Adipose tissue (tissue), 3 donors: ENCODE measurements around the gene ICAM4. TPM values are rescaled to one million over a fixed set of nuclear protein-coding genes. Genes with fewer than 3 reads are reported as not detected.
"Not testable (repeated sequence)": the region's sequence is repeated elsewhere in the genome, so short reads cannot be mapped to it uniquely, and the experiment has no call there.

ENCODE experiments used
- H3K27ac ChIP-seq: one replicate; pipeline ENCODE4 v1.5.1; 2013; ENCODE audit warnings: low read depth, low read length
- WGBS, 3 donors: extraction: QIAGEN DNeasy Blood & Tissue Kit; methylation state at CpG; one replicate each; pipeline ENCODE4 v1.1.7; 2013; 5-methylcytosine and 5-hydroxymethylcytosine counted together
- polyA plus RNA-seq, 3 donors: library from polyadenylated mRNA; stranded (reverse); fragments of 200-250 nt; gene quantifications; one replicate each; pipeline ENCODE4 v1.2.3, GENCODE V29; 2013
- donor health status: healthy with polysubstance abuse.
- donor health status: Bipolar disorder and iron deficiency.
- donor health status: healthy.

The ICAM4 gene
- 1 to 10 TPM in 2 of 3 donors, under 1 TPM in 1; 0.06 to 2.5 (median 2.5) TPM for polyA plus RNA-seq

GRCh38 chr19:10286803-10287737 lies at the start of gene ICAM4:
Gene ICAM4, plus strand, starts transcription at chr19:10286955. Its CDS starts 58 bp downstream, at chr19:10287013.
- WGBS, 3 donors: 2 to 5% (median 4%) methylated on average over 51 to 59 of the region's 59 CpGs
- no peak within 1 kb of the TSS for H3K27ac ChIP-seq

- 82 to 89% (median 83%) methylated on average over 5 to 6 of the region's 6 CpGs for WGBS, 3 donors
- H3K27ac ChIP-seq: no peak overlapping the region
These were observed 49.1 kb upstream of the ICAM4 start for GRCh38 chr19:10237702-10238101.

GRCh38 chr19:10238172-10238783 lies 48.5 kb upstream of the ICAM4 start:
- WGBS, 3 donors: 43 to 55% (median 49%) methylated on average over 12 of the region's 12 CpGs
- no peak overlapping the region for H3K27ac ChIP-seq

- WGBS, 3 donors: 92 to 97% (median 96%) methylated on average over 11 of the region's 11 CpGs
- H3K27ac ChIP-seq: not testable (repeated sequence)
These were observed 44.8 kb upstream of the ICAM4 start for GRCh38 chr19:10241826-10242449.

- 93 to 96% (median 94%) methylated on average over 7 of the region's 7 CpGs for WGBS, 3 donors
- no peak overlapping the region for H3K27ac ChIP-seq
These were observed 43.1 kb upstream of the ICAM4 start for GRCh38 chr19:10243606-10244005.

GRCh38 chr19:10245189-10245939 lies 41.4 kb upstream of the ICAM4 start:
- WGBS, 3 donors: 72 to 85% (median 82%) methylated on average over 9 of the region's 9 CpGs
- no peak overlapping the region for H3K27ac ChIP-seq

- no peak overlapping the region for H3K27ac ChIP-seq
- WGBS, 3 donors: 80 to 87% (median 86%) methylated on average over 6 of the region's 6 CpGs
These were observed 40.2 kb upstream of the ICAM4 start for GRCh38 chr19:10246511-10246910.

GRCh38 chr19:10251792-10252694 lies 34.7 kb upstream of the ICAM4 start, which contains the start of gene MRPL4:
Gene MRPL4, plus strand, starts transcription at chr19:10252214. Its CDS starts 40 bp downstream, at chr19:10252254.
- WGBS, 3 donors: 0 to 1% (median 1%) methylated on average over 60 to 77 of the region's 77 CpGs

GRCh38 chr19:10252707-10253106 lies 34.0 kb upstream of the ICAM4 start:
- H3K27ac ChIP-seq: no peak overlapping the region
- WGBS, 3 donors: 18 to 32% (median 29%) methylated on average over 8 of the region's 8 CpGs

More at GRCh38 chr19:10251792-10252694, 34.7 kb upstream of the ICAM4 start, which contains the start of gene MRPL4:
- H3K27ac ChIP-seq: no peak within 1 kb of the TSS

- H3K27ac ChIP-seq: no peak overlapping the region
- WGBS, 3 donors: 90 to 98% (median 94%) methylated on average over 3 of the region's 3 CpGs
These were observed 32.5 kb upstream of the ICAM4 start for GRCh38 chr19:10254244-10254643.

GRCh38 chr19:10255358-10255757 lies 31.4 kb upstream of the ICAM4 start:
- H3K27ac ChIP-seq: no peak overlapping the region
- WGBS, 3 donors: 89 to 97% (median 92%) methylated on average over 2 of the region's 2 CpGs

- WGBS, 3 donors: 83 to 95% (median 91%) methylated on average over 16 to 18 of the region's 18 CpGs
These were observed 30.2 kb upstream of the ICAM4 start for GRCh38 chr19:10256551-10256950.

GRCh38 chr19:10256970-10257615 lies 29.7 kb upstream of the ICAM4 start:
- no peak overlapping the region for H3K27ac ChIP-seq
- 80 to 87% (median 82%) methylated on average over 8 to 9 of the region's 9 CpGs for WGBS, 3 donors

More at GRCh38 chr19:10256551-10256950, 30.2 kb upstream of the ICAM4 start:
- H3K27ac ChIP-seq: no peak overlapping the region

- 94 to 95% (median 95%) methylated on average over 18 of the region's 18 CpGs for WGBS, 3 donors
These were observed 28.6 kb upstream of the ICAM4 start for GRCh38 chr19:10258080-10258710.

GRCh38 chr19:10259162-10259905 lies 27.4 kb upstream of the ICAM4 start:
- WGBS, 3 donors: 60 to 65% (median 63%) methylated on average over 30 to 32 of the region's 32 CpGs
- H3K27ac ChIP-seq: no peak overlapping the region

More at GRCh38 chr19:10258080-10258710, 28.6 kb upstream of the ICAM4 start:
- no peak overlapping the region for H3K27ac ChIP-seq
